HG03571 (cell line): ENCODE results near the gene TMA7.

Experiments used
- ATAC-seq: cut with Tn5 transposase; IDR thresholded peaks from one replicate; pipeline ENCODE4 v1.9.1; 2021; ENCODE audit not compliant: unreplicated experiment

TMA7 gene

GRCh38 chr3:48422272-48422671 lies 17.8 kb upstream of the TMA7 start:
- no peak for ATAC-seq

GRCh38 chr3:48422681-48423080 lies 17.4 kb upstream of the TMA7 start:
- ATAC-seq, result no peak

GRCh38 chr3:48423241-48423882 lies 16.7 kb upstream of the TMA7 start:
- ATAC-seq, result no peak

GRCh38 chr3:48423883-48424695 lies 16.0 kb upstream of the TMA7 start:
- no peak for ATAC-seq

GRCh38 chr3:48425281-48425812 lies 14.7 kb upstream of the TMA7 start:
- no peak for ATAC-seq

GRCh38 chr3:48426401-48426909 lies 13.6 kb upstream of the TMA7 start:
- ATAC-seq, result no peak

- ATAC-seq, result no peak
Measured at GRCh38 chr3:48426944-48427629, 13.0 kb upstream of the TMA7 start.

- no peak for ATAC-seq
Measured at GRCh38 chr3:48427630-48427962, 12.5 kb upstream of the TMA7 start.

GRCh38 chr3:48428088-48428571 lies 11.9 kb upstream of the TMA7 start:
- no peak for ATAC-seq

GRCh38 chr3:48428572-48429316 lies 11.3 kb upstream of the TMA7 start:
- ATAC-seq, result no peak

- no peak for ATAC-seq
Measured at GRCh38 chr3:48429317-48429959, 10.6 kb upstream of the TMA7 start.

- ATAC-seq, result no peak
Measured at GRCh38 chr3:48429960-48430707, 9.9 kb upstream of the TMA7 start, which contains the start of gene PLXNB1. PLXNB1 (minus strand) TSS chr3:48430086; CDS start chr3:48424611, 5,475 bp downstream.

- no peak for ATAC-seq
Measured at GRCh38 chr3:48430708-48431101, 9.4 kb upstream of the TMA7 start.

- ATAC-seq, result no peak
Measured at GRCh38 chr3:48431224-48432029, 8.6 kb upstream of the TMA7 start.

GRCh38 chr3:48432411-48433371 lies 7.4 kb upstream of the TMA7 start:
- ATAC-seq, result no peak

- no peak for ATAC-seq
Measured at GRCh38 chr3:48433472-48434118, 6.5 kb upstream of the TMA7 start.
